SK-N-SH (cell line): ENCODE data around the gene ANKUB1. TPM values are rescaled to one million over a fixed set of nuclear protein-coding genes. Genes with fewer than 3 reads are reported as not detected.

Source experiments
- CTCF ChIA-PET: fragments of 300-600, 350-600 bp; formaldehyde crosslinking; extraction: SDS; loops from one replicate; lab custom pipeline; 2021; lab: Yijun Ruan, JAX
- POLR2A ChIA-PET: fragments of 350-600 bp; sonication (Branson Sonifier 250); formaldehyde crosslinking; extraction: SDS; loops from one replicate; lab custom pipeline; 2020; ENCODE audit warnings: antibody characterized with exemption, inconsistent platforms; lab: Yijun Ruan, JAX
- DNase-seq: peaks from one replicate; pipeline ENCODE4 v3.0.0; 2012
- H2AFZ ChIP-seq: fragments of 200-600 bp; sonication (generic); 2 replicates; pipeline ENCODE4 v1.8.1; 2016; ENCODE audit warnings: antibody characterized with exemption, mild to moderate bottlenecking, low read depth
- H3F3A ChIP-seq: fragments of 200-600 bp; sonication (generic); replicated peaks from 2 replicates; pipeline ENCODE3; 2016; ENCODE audit warnings: antibody characterized with exemption, mild to moderate bottlenecking; ENCODE audit not compliant: insufficient read depth
- H3K27ac ChIP-seq, 2 experiments: fragments of 200-500 bp in 1 of 2; fragments of 200-600 bp in 1 of 2; sonication (Bioruptor generic) in 1 of 2; sonication (generic), shearing (Covaris generic) in 1 of 2; 2 replicates each; pipeline versions ENCODE4 v1.5.1 to v1.6.1; 2014 to 2016; ENCODE audit warnings: low read depth in 2 of 2, inconsistent platforms in 1 of 2, low read length in 1 of 2, mild to moderate bottlenecking in 1 of 2, mixed read lengths in 1 of 2
- H3K27me3 ChIP-seq: fragments of 200-600 bp; sonication (generic), shearing (Covaris generic); 2 replicates; pipeline ENCODE4 v1.6.1; 2016; ENCODE audit warnings: mixed run types; ENCODE audit not compliant: insufficient read depth
- H3K36me3 ChIP-seq, 2 experiments: fragments of 200-500 bp in 1 of 2; fragments of 200-600 bp in 1 of 2; sonication (Bioruptor generic) in 1 of 2; sonication (generic) in 1 of 2; replicated peaks in 1 of 2; 2 replicates each; pipeline versions ENCODE3 to v1.5.1; 2014 to 2016; ENCODE audit warnings: low read length in 1 of 2, mild to moderate bottlenecking in 1 of 2; ENCODE audit not compliant: insufficient read depth in 2 of 2, control insufficient read depth in 1 of 2
- H3K4me1 ChIP-seq, 2 experiments: fragments of 200-500 bp in 1 of 2; fragments of 200-600 bp in 1 of 2; sonication (Bioruptor generic) in 1 of 2; sonication (generic), shearing (Covaris generic) in 1 of 2; 2 replicates each; pipeline versions ENCODE4 v1.5.1 to v1.6.1; 2014 to 2016; ENCODE audit warnings: low read depth in 1 of 2, low read length in 1 of 2, mixed run types in 1 of 2; ENCODE audit not compliant: insufficient read depth in 2 of 2, control insufficient read depth in 1 of 2
- H3K4me2 ChIP-seq: fragments of 200-600 bp; sonication (generic), shearing (Covaris generic); 2 replicates; pipeline ENCODE4 v1.6.1; 2017; ENCODE audit warnings: mixed run types
- H3K4me3 ChIP-seq, 2 experiments: fragments of 200-500 bp in 1 of 2; fragments of 200-600 bp in 1 of 2; sonication (Bioruptor generic) in 1 of 2; sonication (generic), shearing (Covaris generic) in 1 of 2; 2 replicates each; pipeline versions ENCODE4 v1.5.1 to v1.8.1; 2014 to 2016; ENCODE audit warnings: low read depth in 2 of 2, inconsistent platforms in 1 of 2, low read length in 1 of 2, mild to moderate bottlenecking in 1 of 2, mixed read lengths in 1 of 2, moderate library complexity in 1 of 2
- H3K79me2 ChIP-seq: fragments of 200-600 bp; sonication (generic); 2 replicates; pipeline ENCODE4 v1.8.1; 2017; ENCODE audit warnings: mild to moderate bottlenecking; ENCODE audit not compliant: insufficient read depth
- H3K9ac ChIP-seq: fragments of 200-600 bp; sonication (generic); 2 replicates; pipeline ENCODE4 v1.6.1; 2017; ENCODE audit warnings: mixed run types
- H3K9me2 ChIP-seq: fragments of 200-600 bp; sonication (generic); 2 replicates; pipeline ENCODE4 v1.6.1; 2017; ENCODE audit warnings: mixed run types
- H3K9me3 ChIP-seq: fragments of 200-600 bp; sonication (generic); 2 replicates; pipeline ENCODE4 v1.6.1; 2017; ENCODE audit warnings: mixed run types, mild to moderate bottlenecking, moderate library complexity
- H4K20me1 ChIP-seq: fragments of 200-600 bp; sonication (generic); 2 replicates; pipeline ENCODE4 v1.6.1; 2017; ENCODE audit warnings: mild to moderate bottlenecking, mixed run types; ENCODE audit not compliant: insufficient read depth
- CHD2 ChIP-seq: fragments of 150-350 bp; IDR thresholded peaks from 2 replicates; pipeline ENCODE4 v1.6.1; 2018; ENCODE audit warnings: low read length; ENCODE audit not compliant: partially characterized antibody
- FOXJ3 ChIP-seq: sonication (generic); formaldehyde crosslinking; IDR thresholded peaks from 2 replicates; pipeline ENCODE4 v1.5.1; 2020; ENCODE audit warnings: mild to moderate bottlenecking, missing genetic modification reagents
- GATA2 ChIP-seq: sonication (generic); formaldehyde crosslinking; IDR thresholded peaks from 2 replicates; pipeline ENCODE4 v1.5.0; 2020; ENCODE audit warnings: mild to moderate bottlenecking, missing genetic modification reagents
- REST ChIP-seq: IDR thresholded peaks from 2 replicates; pipeline ENCODE4 v1.6.1; 2012; ENCODE audit warnings: mild to moderate bottlenecking, low read depth, low read length, moderate library complexity
- SIN3A ChIP-seq: IDR thresholded peaks from 2 replicates; pipeline ENCODE4 v1.6.1; 2012; ENCODE audit warnings: low read depth, mild to moderate bottlenecking, low read length, moderate library complexity, borderline replicate concordance
- SMC3 ChIP-seq: IDR thresholded peaks from 2 replicates; pipeline ENCODE4 v1.6.1; 2012; ENCODE audit warnings: low read depth, low read length, improper control_type of control experiment
- TCF12 ChIP-seq: IDR thresholded peaks from 2 replicates; pipeline ENCODE4 v1.4.0; 2012
- TEAD4 ChIP-seq: IDR thresholded peaks from 2 replicates; pipeline ENCODE4 v1.4.0; 2012; ENCODE audit warnings: mild to moderate bottlenecking, borderline replicate concordance; ENCODE audit not compliant: insufficient read depth
- WGBS: methylation state at CpG from one replicate; pipeline ENCODE4 v1.1.6; 2017; ENCODE audit warnings: low lambda C conversion rate; 5-methylcytosine and 5-hydroxymethylcytosine counted together
- polyA plus RNA-seq, 3 experiments: library from polyadenylated mRNA; depleted of rRNA; stranded (reverse); fragments of >200 nt; gene quantifications; 2 replicates each; pipeline ENCODE4 v1.2.3, GENCODE V29; 2012

ANKUB1 gene
- polyA plus RNA-seq, 1 of the 3 experiments (the other 2 are of a cell fraction): not detected

GRCh38 chr3:149815321-149815720, 23.0 kb upstream of the ANKUB1 start:
- Histone ChIP-seq H4K20me1 (peaks cover 32% of the 10 kb centered on the region), H3K4me3 (no peak overlapping the region), H3K27me3 (no peaks in the 10 kb centered on the region)
- TF ChIP-seq TCF12: no peak
- TF ChIP-seq FOXJ3: no peak
- TF ChIP-seq CHD2: no peak
- no peak for TF ChIP-seq SMC3
- no peak for TF ChIP-seq TEAD4
- TF ChIP-seq, all 33 proteins: peak for 0
- Histone ChIP-seq H2AFZ (no peak overlapping the region), H3K27ac (no peak overlapping the region), H3K9me2 (no peaks in the 10 kb centered on the region), H3K9ac (no peak overlapping the region), H3F3A (peaks cover 31% of the 10 kb centered on the region), H3K79me2 (peaks cover 60% of the 10 kb centered on the region), H3K4me2 (peak overlapping the region; percentile 90), H3K4me1 (peaks cover 5 to 9% of the 10 kb centered on the region in 2 experiments; a peak in 3 of 4 replicates), H3K9me3 (no peaks in the 10 kb centered on the region; the same call in 1 of the 2 replicates), H3K36me3 (no peaks in the 10 kb centered on the region)
- DNase-seq: no peak
- ChIA-PET CTCF (interaction anchor here (0.6 to 0.9 kb wide), 2 partner anchors 151 to 153 kb away, joined by 3 read pairs; no protein-coding TSS in a partner anchor), POLR2A (no interaction called here)
- 85% methylated on average over 1 of the region's 1 CpG for WGBS

- Histone ChIP-seq H3K4me1 (peaks cover 5 to 9% of the 10 kb centered on the region in 2 experiments; a peak in 3 of 4 replicates), H3K27me3 (no peaks in the 10 kb centered on the region), H4K20me1 (peaks cover 28% of the 10 kb centered on the region), H2AFZ (peak overlapping the region; percentile 93), H3K79me2 (peaks cover 46% of the 10 kb centered on the region), H3K9me2 (no peaks in the 10 kb centered on the region), H3K36me3 (no peaks in the 10 kb centered on the region), H3K4me2 (peak overlapping the region; percentile 90), H3K27ac (peak overlapping the region; percentile 83 to 96), H3K9ac (peak overlapping the region; percentile 72), H3F3A (peaks cover 31% of the 10 kb centered on the region), H3K4me3 (peak overlapping the region; percentile 78 to 93), H3K9me3 (no peaks in the 10 kb centered on the region; the same call in 1 of the 2 replicates)
- CTCF ChIA-PET: interaction anchor here (0.6 to 1.7 kb wide), 8 partner anchors 12 to 370 kb away, joined by 3 to 9 read pairs (median 3); no protein-coding TSS in a partner anchor
- under 1% methylated on average over 25 of the region's 29 CpGs for WGBS
- POLR2A ChIA-PET: interaction anchor here (1.2 to 2.0 kb wide), 2 partner anchors 61 to 66 kb away, joined by 3 to 6 read pairs; partner anchors contain the start of gene COMMD2
- peak; percentile 96 for TF ChIP-seq REST
- no peak for TF ChIP-seq GATA2
- TF ChIP-seq SIN3A: peak; percentile 66; the same call in 1 of the 2 replicates
- DNase-seq: peak; percentile 24
Measured at GRCh38 chr3:149813367-149814281, 21.3 kb upstream of the ANKUB1 start.
